Smooth muscle cell (in vitro differentiated cells): Measurements from ENCODE around the gene KCNG3. TPM values are rescaled to one million over a fixed set of nuclear protein-coding genes. Genes with fewer than 3 reads are reported as not detected.

Experiments
- DNase-seq: peaks from one replicate; lab custom pipeline; 2025; ENCODE audit not compliant: unreplicated experiment; lab: John Stamatoyannopoulos, UW
- H2AFZ ChIP-seq: fragments of 200-600 bp; sonication (generic); 2 replicates; pipeline ENCODE4 v1.6.0; 2016; ENCODE audit warnings: antibody characterized with exemption, low read depth, mild to moderate bottlenecking
- H3F3A ChIP-seq: fragments of 200-600 bp; sonication (generic); 2 replicates; pipeline ENCODE4 v1.6.0; 2017; ENCODE audit warnings: antibody characterized with exemption, low read depth
- H3K27ac ChIP-seq: fragments of 200-600 bp; sonication (generic); 2 replicates; pipeline ENCODE4 v1.5.1; 2016; ENCODE audit warnings: low read depth, mild to moderate bottlenecking
- H3K27me3 ChIP-seq: fragments of 200-600 bp; sonication (generic); 2 replicates; pipeline ENCODE4 v1.6.1; 2016; ENCODE audit warnings: low read depth, mild to moderate bottlenecking
- H3K36me3 ChIP-seq: fragments of 200-600 bp; sonication (generic); 2 replicates; pipeline ENCODE4 v1.5.1; 2016; ENCODE audit warnings: low read depth
- H3K4me1 ChIP-seq: fragments of 200-600 bp; sonication (generic); 2 replicates; pipeline ENCODE4 v1.5.1; 2016; ENCODE audit warnings: low read depth
- H3K4me2 ChIP-seq: fragments of 200-600 bp; sonication (generic); 2 replicates; pipeline ENCODE4 v1.6.0; 2016; ENCODE audit warnings: mild to moderate bottlenecking
- H3K4me3 ChIP-seq: fragments of 200-600 bp; sonication (generic); 2 replicates; pipeline ENCODE4 v1.5.1; 2016; ENCODE audit warnings: mild to moderate bottlenecking
- H3K79me2 ChIP-seq: fragments of 200-600 bp; sonication (generic); 2 replicates; pipeline ENCODE4 v1.6.0; 2016; ENCODE audit warnings: low read depth, mild to moderate bottlenecking
- H3K9ac ChIP-seq: fragments of 200-600 bp; sonication (generic); 2 replicates; pipeline ENCODE4 v1.6.0; 2016; ENCODE audit warnings: low read depth
- H3K9me3 ChIP-seq: fragments of 200-600 bp; sonication (generic); replicated peaks from 2 replicates; pipeline ENCODE4 v1.5.1; 2016; ENCODE audit warnings: low read depth
- H4K20me1 ChIP-seq: fragments of 200-600 bp; sonication (generic); 2 replicates; pipeline ENCODE4 v1.6.0; 2016; ENCODE audit warnings: low read depth
- CTCF ChIP-seq: fragments of 200-600 bp; sonication (generic); IDR thresholded peaks from 2 replicates; pipeline ENCODE4 v1.5.1; 2017; ENCODE audit warnings: borderline replicate concordance, mild to moderate bottlenecking, antibody characterized with exemption; ENCODE audit not compliant: insufficient read depth, poor library complexity, severe bottlenecking
- WGBS: methylation state at CpG from one replicate; pipeline ENCODE4 v1.1.7; 2016; ENCODE audit warnings: low lambda C conversion rate; 5-methylcytosine and 5-hydroxymethylcytosine counted together
- polyA plus RNA-seq: library from polyadenylated mRNA; unstranded; fragments of >200 nt; fragmentation: Nextera tagmentation; extraction: Ambion mirVana; gene quantifications from 2 replicates; pipeline ENCODE4 v1.2.1, GENCODE V29; 2016
- total RNA-seq: library from RNA; depleted of rRNA; stranded (reverse); fragments of >200 nt; gene quantifications from 2 replicates; pipeline ENCODE4 v1.2.3, GENCODE V29; 2014

Gene KCNG3
- total and polyA plus RNA-seq, 2 experiments from 2014 or later: not detected

- H3K4me3 ChIP-seq: peak overlapping the region; percentile 51
- H3K79me2 ChIP-seq: no peaks in the 10 kb centered on the region
- no peaks in the 10 kb centered on the region for H3K4me1 ChIP-seq
- peaks cover 53% of the 10 kb centered on the region for H3K27me3 ChIP-seq
- no peak overlapping the region for H3K27ac ChIP-seq
- no peaks in the 10 kb centered on the region for H4K20me1 ChIP-seq
- DNase-seq: no peak
- H3K9ac ChIP-seq: no peak overlapping the region
- 7% methylated on average over 109 of the region's 111 CpGs for WGBS
- H2AFZ ChIP-seq: no peak overlapping the region
- H3K4me2 ChIP-seq: peak overlapping the region; percentile 89
- no peak for TF ChIP-seq CTCF
- no peaks in the 10 kb centered on the region for H3K9me3 ChIP-seq
- H3F3A ChIP-seq: no peaks in the 10 kb centered on the region
- H3K36me3 ChIP-seq: no peaks in the 10 kb centered on the region
Observed at GRCh38 chr2:42492691-42493467, 903 bp downstream of the KCNG3 start.

GRCh38 chr2:42488297-42488696 lies 5.5 kb downstream of the KCNG3 start:
- Histone ChIP-seq H3K79me2 (no peaks in the 10 kb centered on the region), H3K9ac (no peak overlapping the region), H3K4me3 (no peak overlapping the region), H3K27ac (no peak overlapping the region), H2AFZ (no peak overlapping the region), H3K36me3 (no peaks in the 10 kb centered on the region), H3K9me3 (no peaks in the 10 kb centered on the region), H4K20me1 (no peaks in the 10 kb centered on the region), H3K4me1 (no peaks in the 10 kb centered on the region), H3K4me2 (no peak overlapping the region), H3K27me3 (peaks cover 42% of the 10 kb centered on the region), H3F3A (no peaks in the 10 kb centered on the region)
- DNase-seq: no peak
- TF ChIP-seq CTCF: no peak
- 100% methylated on average over 5 of the region's 5 CpGs for WGBS

- 92% methylated on average over 7 of the region's 7 CpGs for WGBS
- Histone ChIP-seq H2AFZ (no peak overlapping the region), H3K4me1 (no peaks in the 10 kb centered on the region), H3K79me2 (no peaks in the 10 kb centered on the region), H3K4me2 (no peak overlapping the region), H3K36me3 (no peaks in the 10 kb centered on the region), H3K27me3 (peaks cover 22% of the 10 kb centered on the region), H3K27ac (no peak overlapping the region), H3K4me3 (no peak overlapping the region), H3K9ac (no peak overlapping the region), H4K20me1 (no peaks in the 10 kb centered on the region), H3F3A (no peaks in the 10 kb centered on the region), H3K9me3 (no peaks in the 10 kb centered on the region)
- no peak for DNase-seq
- no peak for TF ChIP-seq CTCF
Observed at GRCh38 chr2:42486145-42486906, 7.5 kb downstream of the KCNG3 start.

- Histone ChIP-seq H3K4me3 (no peak overlapping the region), H3K4me2 (no peak overlapping the region), H4K20me1 (no peaks in the 10 kb centered on the region), H3F3A (no peaks in the 10 kb centered on the region), H3K27me3 (no peaks in the 10 kb centered on the region), H3K9me3 (no peaks in the 10 kb centered on the region), H3K9ac (no peak overlapping the region), H3K79me2 (no peaks in the 10 kb centered on the region), H3K27ac (no peak overlapping the region), H3K4me1 (no peaks in the 10 kb centered on the region), H3K36me3 (no peaks in the 10 kb centered on the region), H2AFZ (no peak overlapping the region)
- WGBS: 92% methylated on average over 2 of the region's 2 CpGs
- TF ChIP-seq CTCF: no peak
- no peak for DNase-seq
Observed at GRCh38 chr2:42480402-42480801, 13.4 kb downstream of the KCNG3 start.
